ENCODE results near the gene FBXL19.
A peak's percentile ranks its signal among the peaks of the same experiment; 100 is the strongest.

FBXL19 gene

DNA sequence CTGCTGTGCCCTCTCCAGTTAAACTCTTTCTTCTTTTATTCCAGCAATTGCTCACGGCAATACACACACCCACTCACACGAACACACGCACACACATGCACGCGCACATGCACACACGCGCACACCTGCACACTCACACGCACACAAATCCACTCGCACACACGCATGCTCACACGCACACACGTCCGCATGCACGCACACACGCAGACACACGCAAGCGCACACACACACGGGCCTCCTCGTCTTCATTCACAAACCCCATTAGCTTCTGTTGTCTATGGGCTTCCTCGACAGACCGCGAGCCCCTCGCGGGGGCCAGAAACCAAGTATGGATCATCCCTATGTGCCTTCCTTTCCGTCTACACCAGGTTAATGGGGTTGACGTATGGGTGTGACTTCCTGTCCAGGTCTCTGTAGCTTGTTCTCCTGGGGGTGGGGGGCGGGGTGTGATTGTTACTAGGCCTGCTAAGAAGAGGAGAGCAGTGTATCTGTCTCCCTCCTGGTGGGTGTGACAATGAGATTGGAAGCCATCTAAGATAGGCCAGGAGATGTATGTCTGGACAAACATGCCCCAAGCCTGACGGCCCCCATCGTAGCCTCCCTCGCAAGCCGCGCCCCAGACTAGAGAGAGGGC is 27.6 kb upstream of the FBXL19 start:
- no peak for DNase-seq (ENCODE audit: low read depth in 2 of 2)
- peak overlapping the region; percentile 54 to 61 for H3K4me3 ChIP-seq (replicated peaks in 1 of 2; ENCODE audit: low read depth in 2 of 2, low read length in 2 of 2)
- TF ChIP-seq, protein P1, sequence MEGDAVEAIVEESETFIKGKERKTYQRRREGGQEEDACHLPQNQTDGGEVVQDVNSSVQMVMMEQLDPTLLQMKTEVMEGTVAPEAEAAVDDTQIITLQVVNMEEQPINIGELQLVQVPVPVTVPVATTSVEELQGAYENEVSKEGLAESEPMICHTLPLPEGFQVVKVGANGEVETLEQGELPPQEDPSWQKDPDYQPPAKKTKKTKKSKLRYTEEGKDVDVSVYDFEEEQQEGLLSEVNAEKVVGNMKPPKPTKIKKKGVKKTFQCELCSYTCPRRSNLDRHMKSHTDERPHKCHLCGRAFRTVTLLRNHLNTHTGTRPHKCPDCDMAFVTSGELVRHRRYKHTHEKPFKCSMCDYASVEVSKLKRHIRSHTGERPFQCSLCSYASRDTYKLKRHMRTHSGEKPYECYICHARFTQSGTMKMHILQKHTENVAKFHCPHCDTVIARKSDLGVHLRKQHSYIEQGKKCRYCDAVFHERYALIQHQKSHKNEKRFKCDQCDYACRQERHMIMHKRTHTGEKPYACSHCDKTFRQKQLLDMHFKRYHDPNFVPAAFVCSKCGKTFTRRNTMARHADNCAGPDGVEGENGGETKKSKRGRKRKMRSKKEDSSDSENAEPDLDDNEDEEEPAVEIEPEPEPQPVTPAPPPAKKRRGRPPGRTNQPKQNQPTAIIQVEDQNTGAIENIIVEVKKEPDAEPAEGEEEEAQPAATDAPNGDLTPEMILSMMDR (IDR thresholded peaks at IDR 0.05; ENCODE audit: low read depth, low read length) = no peak

- peak within 1 kb of the TSS; percentile 54 to 61 for H3K4me3 ChIP-seq (replicated peaks in 1 of 2; ENCODE audit: low read depth in 2 of 2, low read length in 2 of 2)
- peak; percentile 84 to 87 for DNase-seq (ENCODE audit: low read depth in 2 of 2)
- TF ChIP-seq, protein P1 (IDR thresholded peaks at IDR 0.05; ENCODE audit: low read depth, low read length) = no peak
Measured at GRCh38 chr16:30896261-30896888, 27.0 kb upstream of the FBXL19 start, which contains the start of gene CTF1. CTF1 (plus strand) TSS chr16:30896614; CDS start chr16:30896644, 30 bp downstream.

GRCh38 chr16:30896889-30897733 is 26.3 kb upstream of the FBXL19 start:
- H3K4me3 ChIP-seq (replicated peaks in 1 of 2; ENCODE audit: low read depth in 2 of 2, low read length in 2 of 2) = peak overlapping the region; percentile 54 to 61
- TF ChIP-seq, protein P1 (IDR thresholded peaks at IDR 0.05; ENCODE audit: low read depth, low read length) = no peak
- peak; percentile 92 for DNase-seq (ENCODE audit: low read depth in 2 of 2)

DNA sequence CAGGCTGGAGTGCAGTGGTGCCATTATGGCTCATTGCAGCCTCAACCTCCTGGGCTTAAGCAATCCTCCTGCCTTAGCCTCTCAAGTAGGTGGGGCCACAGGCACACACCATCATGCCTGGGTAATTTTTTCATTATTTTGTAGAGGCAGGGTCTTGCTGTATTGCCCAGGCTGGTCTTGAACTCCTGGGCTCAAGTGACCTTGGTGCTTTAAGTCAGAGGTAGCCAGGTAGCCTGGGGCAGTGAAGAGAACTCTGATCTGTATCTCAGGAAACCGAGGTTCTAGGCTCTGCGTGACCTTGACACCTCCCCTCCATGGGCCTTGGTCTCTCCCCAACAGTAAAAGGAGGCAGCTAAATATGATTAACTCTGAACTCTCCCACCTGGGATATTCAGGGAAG is 23.6 kb upstream of the FBXL19 start:
- no peak for DNase-seq (ENCODE audit: low read depth in 2 of 2)
- TF ChIP-seq, protein P1 (IDR thresholded peaks at IDR 0.05; ENCODE audit: low read depth, low read length) = no peak
- H3K4me3 ChIP-seq (replicated peaks in 1 of 2; ENCODE audit: low read depth in 2 of 2, low read length in 2 of 2) = no peak overlapping the region

- TF ChIP-seq, protein P1 (IDR thresholded peaks at IDR 0.05; ENCODE audit: low read depth, low read length) = no peak
- H3K4me3 ChIP-seq (replicated peaks in 1 of 2; ENCODE audit: low read depth in 2 of 2, low read length in 2 of 2) = no peak overlapping the region
- DNase-seq (ENCODE audit: low read depth in 2 of 2) = no peak
Measured at GRCh38 chr16:30900588-30900987, 22.8 kb upstream of the FBXL19 start.

GRCh38 chr16:30901201-30902028 is 22.0 kb upstream of the FBXL19 start:
- H3K4me3 ChIP-seq (replicated peaks in 1 of 2; ENCODE audit: low read depth in 2 of 2, low read length in 2 of 2) = peak overlapping the region; percentile 34 to 39
- TF ChIP-seq, protein P1 (IDR thresholded peaks at IDR 0.05; ENCODE audit: low read depth, low read length) = no peak
- DNase-seq (ENCODE audit: low read depth in 2 of 2) = peak in 1 of 2 donors; percentile 13

Data from cardiac fibroblast (primary cell).